Measurements from ENCODE around the gene RRP15. TPM values are rescaled to one million over a fixed set of nuclear protein-coding genes. Genes with fewer than 3 reads are reported as not detected.
A peak's percentile ranks its signal among the peaks of the same experiment; 100 is the strongest.

RRP15 gene
- total and polyA plus RNA-seq, 2 of the 13 experiments (the other 11 are each of a cell fraction or from before 2014, with no cell fraction given): 2.1 to 37.5 TPM

- TF ChIP-seq NR2F1 (CRISPR knock-in tag; IDR thresholded peaks at IDR 0.05) (peak; percentile 40 to 43; a peak in 2 of 4 replicates), ZNF747 (CRISPR knock-in tag; IDR thresholded peaks at IDR 0.05; ENCODE audit: borderline replicate concordance) (no peak), AHDC1 (CRISPR knock-in tag; IDR thresholded peaks at IDR 0.05; ENCODE audit: borderline replicate concordance) (no peak), ZNF3 (CRISPR knock-in tag; IDR thresholded peaks at IDR 0.05) (no peak), SALL1 (CRISPR knock-in tag; IDR thresholded peaks at IDR 0.05) (peak; percentile 55), MEIS2 (CRISPR knock-in tag; IDR thresholded peaks at IDR 0.05) (no peak), HNF4A (CRISPR knock-in tag; IDR thresholded peaks at IDR 0.05) (peak; percentile 52; the same call in 1 of the 2 replicates), NCOA2 (CRISPR knock-in tag; IDR thresholded peaks at IDR 0.05) (peak; percentile 27; the same call in 1 of the 2 replicates), IRF1 (CRISPR knock-in tag; IDR thresholded peaks at IDR 0.05; ENCODE audit: low read depth) (no peak), ZBTB42 (CRISPR knock-in tag; IDR thresholded peaks at IDR 0.05) (no peak), GATAD2A (CRISPR knock-in tag; IDR thresholded peaks at IDR 0.05) (0 out of 2 replicates have a peak, but pooled peaks have one; percentile 28), ZNF326 (CRISPR knock-in tag; IDR thresholded peaks at IDR 0.05; ENCODE audit: borderline replicate concordance) (no peak), RBM22 (optimal IDR thresholded peaks at IDR 0.05; ENCODE audit: low read length) (no peak), EP300 (IDR thresholded peaks at IDR 0.05; ENCODE audit: low read depth in 2 of 2, low read length in 2 of 2) (0 out of 4 replicates have a peak, but pooled peaks of 1 of the 2 experiments have one; percentile 12), EP300 (CRISPR knock-in tag; IDR thresholded peaks at IDR 0.05; ENCODE audit: borderline replicate concordance) (no peak), ZBTB34 (CRISPR knock-in tag; IDR thresholded peaks at IDR 0.05) (no peak), ESRRA (CRISPR knock-in tag; IDR thresholded peaks at IDR 0.05; ENCODE audit: low read depth) (no peak), TOE1 (CRISPR knock-in tag; IDR thresholded peaks at IDR 0.05) (no peak)
- TF ChIP-seq, protein P1, sequence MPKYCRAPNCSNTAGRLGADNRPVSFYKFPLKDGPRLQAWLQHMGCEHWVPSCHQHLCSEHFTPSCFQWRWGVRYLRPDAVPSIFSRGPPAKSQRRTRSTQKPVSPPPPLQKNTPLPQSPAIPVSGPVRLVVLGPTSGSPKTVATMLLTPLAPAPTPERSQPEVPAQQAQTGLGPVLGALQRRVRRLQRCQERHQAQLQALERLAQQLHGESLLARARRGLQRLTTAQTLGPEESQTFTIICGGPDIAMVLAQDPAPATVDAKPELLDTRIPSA (CRISPR knock-in tag; IDR thresholded peaks at IDR 0.05; ENCODE audit: borderline replicate concordance): no peak
These were observed 91.6 kb downstream of the RRP15 start (continued) for GRCh38 chr1:218376722-218377121.

All from HepG2 (cell line).